Ascending aorta (tissue), 2 donors: Measurements from ENCODE around the gene PATE4. TPM values are rescaled to one million over a fixed set of nuclear protein-coding genes. Genes with fewer than 3 reads are reported as not detected.

Source experiments
- DNase-seq, 2 donors: peaks; one replicate each; pipeline ENCODE4 v3.0.0-alpha.2; 2019; ENCODE audit warnings: low spot score in 2 of 2
- H3K27ac ChIP-seq, 2 donors: fragments of 200-600 bp; sonication (generic); one replicate each; pipeline ENCODE4 v1.5.1; 2016 to 2017; ENCODE audit warnings: mild to moderate bottlenecking in 1 of 2
- H3K27me3 ChIP-seq: fragments of 200-600 bp; sonication (generic); one replicate; pipeline ENCODE4 v1.5.1; 2017
- H3K36me3 ChIP-seq, 2 donors: fragments of 200-600 bp; sonication (generic); one replicate each; pipeline ENCODE4 v1.5.1; 2016
- H3K4me1 ChIP-seq, 2 donors: fragments of 200-600 bp; sonication (generic); one replicate each; pipeline ENCODE4 v1.5.1; 2016 to 2017; ENCODE audit warnings: mild to moderate bottlenecking in 1 of 2
- H3K4me3 ChIP-seq, 2 donors: fragments of 200-600 bp; sonication (generic); one replicate each; pipeline ENCODE4 v1.5.1; 2016 to 2017; ENCODE audit warnings: mild to moderate bottlenecking in 1 of 2
- H3K9me3 ChIP-seq, 2 donors: fragments of 200-600 bp; sonication (generic); one replicate each; pipeline ENCODE4 v1.5.1; 2016
- CTCF ChIP-seq, 3 experiments: fragments of 200-600 bp in 2 of 3; fragments of 450-650 bp in 1 of 3; sonication (generic) in 2 of 3; IDR thresholded peaks; one replicate each; pipeline ENCODE4 v1.5.1; 2016 to 2019; ENCODE audit warnings: antibody characterized with exemption in 3 of 3, mild to moderate bottlenecking in 1 of 3, moderate library complexity in 1 of 3
- intact Hi-C: fragments of 100-400 bp; cut with DNase I; formaldehyde crosslinking; loops from one replicate; pipeline ENCODE4 v1.15.1; 2023
- total RNA-seq: library from RNA; depleted of rRNA; stranded (reverse); fragments of >200 nt; gene quantifications from one replicate; pipeline ENCODE4 v1.1.0, GENCODE V29; 2016

The PATE4 gene
- total RNA-seq, 1 donor from 2014 or later: not detected

GRCh38 chr11:125881291-125881690 is 48.2 kb downstream of the PATE4 start:
- intact Hi-C loops: loop anchor here (10.0 kb wide), 2 partner anchors 386 to 1236 kb away; partner anchors contain the start of gene FEZ1

GRCh38 chr11:125883375-125883774 is 50.3 kb downstream of the PATE4 start:
- H3K27me3 ChIP-seq: no peaks in the 10 kb centered on the region
- H3K27ac ChIP-seq: no peak overlapping the region
- peaks cover under 1 to 2% of the 10 kb centered on the region in 2 donors for H3K4me1 ChIP-seq
- no peak for TF ChIP-seq CTCF (IDR thresholded peaks at IDR 0.05)
- H3K9me3 ChIP-seq: no peaks in the 10 kb centered on the region
- no peak for DNase-seq
- no peaks in the 10 kb centered on the region for H3K36me3 ChIP-seq
- intact Hi-C loops: loop anchor here (10.0 kb wide), 2 partner anchors 389 to 1239 kb away; partner anchors contain the start of gene FEZ1
- H3K4me3 ChIP-seq: no peak overlapping the region

More at GRCh38 chr11:125881291-125881690, 48.2 kb downstream of the PATE4 start:
- no peaks in the 10 kb centered on the region for H3K9me3 ChIP-seq
- DNase-seq: no peak
- H3K4me3 ChIP-seq: no peak overlapping the region
- no peak overlapping the region for H3K27ac ChIP-seq
- no peaks in the 10 kb centered on the region for H3K27me3 ChIP-seq
- H3K36me3 ChIP-seq: no peaks in the 10 kb centered on the region
- no peaks in the 10 kb centered on the region for H3K4me1 ChIP-seq
- TF ChIP-seq CTCF (IDR thresholded peaks at IDR 0.05): no peak

- Histone ChIP-seq H3K36me3 (peaks cover 0 to 3% of the 10 kb centered on the region in 2 donors), H3K9me3 (no peaks in the 10 kb centered on the region), H3K27me3 (no peaks in the 10 kb centered on the region), H3K4me1 (peaks cover 2% of the 10 kb centered on the region in 2 donors), H3K27ac (peak overlapping the region; percentile 91 to 98), H3K4me3 (peak overlapping the region; percentile 71 to 90)
- intact Hi-C loops: loop anchor here (1.0 to 10.0 kb wide), 12 partner anchors 16 to 1242 kb away; partner anchors contain the start of genes CCDC15, CDON, CHEK1 and EI24
- TF ChIP-seq CTCF (IDR thresholded peaks at IDR 0.05): no peak
- DNase-seq: peak in 1 of 2 donors; percentile 71
Observed at GRCh38 chr11:125886997-125887372, 53.9 kb downstream of the PATE4 start.

GRCh38 chr11:125887373-125888324 is 54.5 kb downstream of the PATE4 start, which contains the start of gene HYLS1:
TSS of gene HYLS1 (plus strand) at chr11:125887668. CDS start at chr11:125899369, 11,701 bp downstream.
- H3K9me3 ChIP-seq: no peaks in the 10 kb centered on the region
- H3K27me3 ChIP-seq: no peaks in the 10 kb centered on the region
- peaks cover 2% of the 10 kb centered on the region in 2 donors for H3K4me1 ChIP-seq
- TF ChIP-seq CTCF (IDR thresholded peaks at IDR 0.05): peak in 2 of 3 experiments; percentile 4 to 34
- peak within 1 kb of the TSS; percentile 71 to 90 for H3K4me3 ChIP-seq
- peaks cover 0 to 3% of the 10 kb centered on the region in 2 donors for H3K36me3 ChIP-seq
- intact Hi-C loops: loop anchor here (1.0 to 10.0 kb wide), 12 partner anchors 16 to 1243 kb away; partner anchors contain the start of genes CCDC15, CDON, CHEK1 and EI24
- peak; percentile 81 to 97 for DNase-seq
- H3K27ac ChIP-seq: peak within 1 kb of the TSS; percentile 91 to 98

Other genes with a start within 250 kb of the PATE4 start
- 88.9 TPM for gene STT3A, start 240.5 kb upstream of the PATE4 start, total RNA-seq
- 0.21 TPM for gene CHEK1, start 208.2 kb upstream of the PATE4 start, total RNA-seq
- gene ACRV1, start 152.5 kb upstream of the PATE4 start, total RNA-seq: not detected
- gene PATE1, start 87.0 kb upstream of the PATE4 start, total RNA-seq: not detected
- gene PATE2, start 54.5 kb upstream of the PATE4 start, total RNA-seq: not detected
- not detected for gene PATE3, start 45.2 kb upstream of the PATE4 start, total RNA-seq
- 6.5 TPM for gene HYLS1, start 54.4 kb downstream of the PATE4 start, total RNA-seq
- gene PUS3, start 69.9 kb downstream of the PATE4 start, total RNA-seq: 31.3 TPM
- not detected for gene DDX25, start 71.2 kb downstream of the PATE4 start, total RNA-seq
- not detected for gene VSIG10L2, start 112.7 kb downstream of the PATE4 start, total RNA-seq
- gene CDON, start 229.6 kb downstream of the PATE4 start, total RNA-seq: 33.0 TPM